Coronary artery (tissue), 2 donors: ENCODE data around the gene TRIM8.
A peak's percentile ranks its signal among the peaks of the same experiment; 100 is the strongest.

Experiments used
- DNase-seq: peaks from one replicate; pipeline ENCODE4 v3.0.0-alpha.2; 2017; ENCODE audit warnings: low spot score
- H3K27ac ChIP-seq, 2 donors: fragments of 200-600 bp; sonication (generic); one replicate each; pipeline ENCODE4 v1.5.1; 2016 to 2019
- H3K4me3 ChIP-seq: fragments of 200-600 bp; sonication (generic); 2 replicates; pipeline ENCODE4 v1.5.1; 2016; ENCODE audit warnings: mild to moderate bottlenecking, moderate library complexity
- TF ChIP-seq, protein P1 (sequence below): fragments of 200-600 bp; sonication (generic); IDR thresholded peaks from one replicate; pipeline ENCODE4 v1.5.1; 2019; ENCODE audit warnings: antibody characterized with exemption

TRIM8 gene

DNA sequence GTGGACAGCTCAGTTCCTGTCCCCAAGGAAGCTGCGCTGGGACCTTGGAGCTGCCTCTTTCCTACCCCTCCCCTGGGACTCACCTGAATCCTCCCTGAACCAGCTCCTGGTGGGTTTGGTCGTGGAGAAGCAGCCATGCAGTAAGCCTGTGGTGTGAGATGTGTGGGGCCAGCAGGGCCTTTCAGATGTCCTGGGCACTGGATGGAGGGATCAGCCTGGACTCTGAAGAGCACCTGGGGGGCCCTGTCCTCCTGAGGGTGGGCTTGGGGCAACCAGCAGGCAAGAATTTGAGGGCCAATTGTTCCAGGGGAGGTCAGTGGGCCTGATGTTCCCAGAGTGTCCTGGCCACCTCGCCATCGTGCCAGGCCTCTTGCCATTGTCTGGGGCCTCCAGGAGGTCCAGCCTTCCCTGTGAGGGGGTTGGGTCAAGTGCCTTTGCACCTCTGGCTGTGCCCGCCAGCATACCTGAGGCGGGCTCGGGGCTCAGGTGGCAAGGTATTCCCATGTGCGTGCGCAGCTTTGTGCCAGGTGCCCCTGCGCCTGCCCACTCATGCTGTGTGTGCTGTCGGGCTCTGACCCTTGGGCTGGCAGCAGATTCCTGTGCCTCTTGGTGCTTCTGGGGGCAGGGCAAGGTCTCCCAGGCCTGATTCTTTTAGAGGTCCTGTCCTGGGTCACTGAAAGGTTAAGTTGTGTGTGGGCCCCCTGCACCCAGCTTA lies 7.3 kb downstream of the TRIM8 start:
- peak overlapping the region; percentile 77 for H3K4me3 ChIP-seq
- DNase-seq, result no peak
- TF ChIP-seq, protein P1, sequence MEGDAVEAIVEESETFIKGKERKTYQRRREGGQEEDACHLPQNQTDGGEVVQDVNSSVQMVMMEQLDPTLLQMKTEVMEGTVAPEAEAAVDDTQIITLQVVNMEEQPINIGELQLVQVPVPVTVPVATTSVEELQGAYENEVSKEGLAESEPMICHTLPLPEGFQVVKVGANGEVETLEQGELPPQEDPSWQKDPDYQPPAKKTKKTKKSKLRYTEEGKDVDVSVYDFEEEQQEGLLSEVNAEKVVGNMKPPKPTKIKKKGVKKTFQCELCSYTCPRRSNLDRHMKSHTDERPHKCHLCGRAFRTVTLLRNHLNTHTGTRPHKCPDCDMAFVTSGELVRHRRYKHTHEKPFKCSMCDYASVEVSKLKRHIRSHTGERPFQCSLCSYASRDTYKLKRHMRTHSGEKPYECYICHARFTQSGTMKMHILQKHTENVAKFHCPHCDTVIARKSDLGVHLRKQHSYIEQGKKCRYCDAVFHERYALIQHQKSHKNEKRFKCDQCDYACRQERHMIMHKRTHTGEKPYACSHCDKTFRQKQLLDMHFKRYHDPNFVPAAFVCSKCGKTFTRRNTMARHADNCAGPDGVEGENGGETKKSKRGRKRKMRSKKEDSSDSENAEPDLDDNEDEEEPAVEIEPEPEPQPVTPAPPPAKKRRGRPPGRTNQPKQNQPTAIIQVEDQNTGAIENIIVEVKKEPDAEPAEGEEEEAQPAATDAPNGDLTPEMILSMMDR, result no peak
- H3K27ac ChIP-seq, result peak overlapping the region; percentile 2 to 100

DNA sequence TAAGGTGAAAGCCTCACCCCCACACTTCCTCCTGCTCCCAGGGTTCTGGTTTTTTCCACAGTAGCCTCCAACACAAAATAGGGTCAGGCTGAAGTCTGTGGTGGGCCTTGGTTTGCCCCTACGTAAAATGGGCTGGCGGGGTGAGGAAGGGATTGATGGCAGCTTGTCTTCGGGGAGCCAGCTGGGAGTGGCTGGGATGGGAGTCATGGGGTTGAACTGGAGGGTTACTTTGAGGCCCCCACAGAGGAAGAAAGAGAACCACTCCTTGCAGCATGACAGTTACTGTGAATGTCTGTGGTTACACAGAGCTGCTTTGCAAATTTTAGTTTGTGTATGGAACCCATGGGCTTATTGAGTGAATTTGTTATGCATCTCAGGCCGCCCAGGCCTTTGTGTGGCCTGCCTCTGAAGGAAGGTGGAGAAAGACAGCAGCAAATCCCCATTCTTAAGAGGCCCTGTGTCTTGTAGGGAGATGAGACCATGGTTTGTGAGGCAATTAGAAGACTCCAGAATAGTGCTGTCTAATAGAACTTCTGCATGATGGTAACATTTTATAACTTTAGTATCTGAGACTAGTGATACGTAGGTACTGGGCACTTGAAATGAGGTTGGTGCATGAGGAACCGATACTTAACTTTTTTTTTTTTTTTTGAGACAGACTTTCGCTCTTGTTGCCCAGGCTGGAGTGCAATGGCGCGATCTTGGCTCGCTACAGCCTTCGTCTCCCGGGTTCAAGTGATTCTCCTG lies 8.1 kb downstream of the TRIM8 start:
- TF ChIP-seq, protein P1, result no peak
- no peak for DNase-seq
- Histone ChIP-seq H3K4me3 (no peak overlapping the region), H3K27ac (peak overlapping the region; percentile 2 to 100)

DNA sequence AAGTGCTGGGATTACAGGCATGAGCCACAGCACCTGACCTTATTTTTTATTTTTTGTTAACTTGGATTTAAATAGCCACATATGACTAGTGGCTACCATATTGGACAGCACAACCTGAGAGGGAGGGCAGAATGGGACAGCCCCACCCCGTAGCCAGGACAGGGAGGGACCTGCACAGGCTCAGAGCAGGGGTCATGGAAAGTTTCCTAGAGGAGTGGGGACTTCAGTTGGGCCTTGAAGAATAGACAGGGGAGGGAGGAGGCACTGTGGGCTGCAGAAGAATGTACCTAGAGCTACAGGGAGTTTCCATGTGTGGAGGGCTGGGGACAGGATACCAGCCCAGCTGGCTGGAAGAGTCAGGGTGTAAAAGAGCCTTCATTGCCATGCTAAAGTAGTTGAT lies 8.8 kb downstream of the TRIM8 start:
- H3K27ac ChIP-seq, result no peak overlapping the region

DNA sequence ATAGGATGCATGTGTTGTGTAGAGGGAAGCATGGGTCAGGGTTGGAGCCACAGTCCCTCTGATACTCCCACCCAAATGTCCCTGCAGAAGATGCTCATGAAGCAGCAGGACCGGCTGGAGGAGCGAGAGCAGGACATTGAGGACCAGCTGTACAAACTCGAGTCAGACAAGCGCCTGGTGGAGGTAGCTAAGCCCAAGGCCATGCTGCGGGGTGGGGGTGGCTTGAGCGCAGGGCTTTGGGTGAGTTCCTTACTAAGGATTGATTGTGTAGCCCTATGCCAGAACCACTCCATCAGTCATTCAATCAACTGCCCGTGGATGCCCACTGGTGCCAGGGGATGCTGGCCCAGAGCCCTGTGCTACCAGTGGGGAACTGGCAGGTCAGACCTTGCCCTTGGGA lies 10.3 kb downstream of the TRIM8 start:
- TF ChIP-seq, protein P1, result no peak
- Histone ChIP-seq H3K4me3 (no peak overlapping the region), H3K27ac (no peak overlapping the region)
- DNase-seq, result no peak

More for the DNA sequence above, 8.8 kb downstream of the TRIM8 start:
- TF ChIP-seq, protein P1, result no peak
- no peak for DNase-seq
- H3K4me3 ChIP-seq, result no peak overlapping the region

DNA sequence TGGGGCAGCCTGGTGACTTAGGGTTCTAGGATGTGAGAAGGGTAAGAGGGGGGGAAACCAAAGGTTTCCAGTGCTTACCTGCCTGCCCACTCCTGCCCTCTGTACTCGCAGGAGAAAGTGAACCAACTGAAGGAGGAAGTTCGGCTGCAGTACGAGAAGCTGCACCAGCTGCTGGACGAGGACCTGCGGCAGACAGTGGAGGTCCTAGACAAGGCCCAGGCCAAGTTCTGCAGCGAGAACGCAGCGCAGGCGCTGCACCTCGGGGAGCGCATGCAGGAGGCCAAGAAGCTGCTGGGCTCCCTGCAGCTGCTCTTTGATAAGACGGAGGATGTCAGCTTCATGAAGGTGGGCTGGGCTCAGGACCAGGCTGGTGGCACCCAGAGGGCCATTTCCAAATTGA lies 10.7 kb downstream of the TRIM8 start:
- no peak for DNase-seq
- no peak overlapping the region for H3K4me3 ChIP-seq
- TF ChIP-seq, protein P1, result no peak
- no peak overlapping the region for H3K27ac ChIP-seq

DNA sequence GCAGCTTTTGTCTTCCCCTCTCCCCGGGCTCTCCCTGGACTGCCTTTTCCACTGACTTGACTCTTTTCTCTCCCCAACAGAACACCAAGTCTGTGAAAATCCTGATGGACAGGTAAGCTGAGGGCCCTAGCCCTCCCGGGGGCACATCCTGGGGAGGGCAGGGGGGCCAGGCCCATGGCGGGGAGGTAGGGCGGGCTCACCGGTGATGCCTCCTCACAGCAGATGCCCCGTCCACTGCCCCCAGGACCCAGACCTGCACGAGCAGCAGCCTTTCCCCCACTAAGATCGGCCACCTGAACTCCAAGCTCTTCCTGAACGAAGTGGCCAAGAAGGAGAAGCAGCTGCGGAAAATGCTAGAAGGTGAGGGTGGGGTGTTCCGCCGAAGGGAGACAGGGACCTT lies 11.7 kb downstream of the TRIM8 start:
- H3K27ac ChIP-seq, result no peak overlapping the region
- H3K4me3 ChIP-seq, result no peak overlapping the region
- TF ChIP-seq, protein P1, result no peak
- no peak for DNase-seq
